Astrocyte of the spinal cord (primary cell): ENCODE results near the gene TMEM165.
A peak's percentile ranks its signal among the peaks of the same experiment; 100 is the strongest.

Experiments
- DNase-seq: peaks from one replicate; pipeline ENCODE4 v3.0.0; 2011; ENCODE audit warnings: low read depth, low spot score
- H3K4me3 ChIP-seq: 2 replicates; pipeline ENCODE4 v1.5.1; 2011; ENCODE audit warnings: low read depth, mild to moderate bottlenecking, low read length, moderate library complexity
- in situ Hi-C: cut with HindIII; loops from 2 replicates; pipeline ENCODE4 v1.10.0; 2017; ENCODE audit warnings: low sequenced_read_pairs
- TF ChIP-seq, protein P1 (sequence below): IDR thresholded peaks from 2 replicates; pipeline ENCODE4 v1.5.1; 2012; ENCODE audit warnings: low read depth, mild to moderate bottlenecking, low read length, inconsistent platforms

Gene TMEM165

DNA sequence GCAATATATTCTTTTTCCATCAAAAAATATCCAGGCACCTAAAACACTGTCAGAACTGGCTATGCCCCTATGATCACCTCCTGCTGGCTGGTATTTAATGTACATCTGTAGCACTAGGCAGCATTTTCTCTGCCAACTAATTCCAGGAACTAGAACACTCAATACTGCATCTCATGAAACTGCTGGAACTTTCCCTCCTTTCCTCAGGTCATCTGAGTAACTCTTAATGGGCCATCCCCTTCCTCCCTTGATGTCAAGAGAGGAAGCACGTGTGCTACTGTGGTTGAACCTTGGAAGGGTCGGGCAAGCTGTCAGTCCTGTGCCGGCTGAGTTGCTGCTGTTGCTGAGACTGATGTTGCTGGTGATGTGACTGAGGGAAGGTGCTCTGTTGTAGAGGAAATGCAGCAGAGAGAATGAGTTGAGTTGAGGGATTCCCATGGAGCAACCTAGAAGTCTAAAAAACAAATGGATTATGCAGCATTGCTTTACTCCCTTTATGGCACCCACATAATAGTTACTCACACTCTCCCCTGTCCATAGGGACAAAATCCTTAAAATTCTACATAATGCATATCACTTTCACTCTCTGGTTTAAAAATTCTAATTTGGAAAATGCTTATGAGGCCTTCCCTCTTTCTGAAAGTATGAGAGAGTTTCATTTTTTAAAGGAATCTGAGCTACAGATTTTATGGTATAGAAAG is 39.5 kb downstream of the TMEM165 start:
- in situ Hi-C loops: no loop called here
- TF ChIP-seq, protein P1, sequence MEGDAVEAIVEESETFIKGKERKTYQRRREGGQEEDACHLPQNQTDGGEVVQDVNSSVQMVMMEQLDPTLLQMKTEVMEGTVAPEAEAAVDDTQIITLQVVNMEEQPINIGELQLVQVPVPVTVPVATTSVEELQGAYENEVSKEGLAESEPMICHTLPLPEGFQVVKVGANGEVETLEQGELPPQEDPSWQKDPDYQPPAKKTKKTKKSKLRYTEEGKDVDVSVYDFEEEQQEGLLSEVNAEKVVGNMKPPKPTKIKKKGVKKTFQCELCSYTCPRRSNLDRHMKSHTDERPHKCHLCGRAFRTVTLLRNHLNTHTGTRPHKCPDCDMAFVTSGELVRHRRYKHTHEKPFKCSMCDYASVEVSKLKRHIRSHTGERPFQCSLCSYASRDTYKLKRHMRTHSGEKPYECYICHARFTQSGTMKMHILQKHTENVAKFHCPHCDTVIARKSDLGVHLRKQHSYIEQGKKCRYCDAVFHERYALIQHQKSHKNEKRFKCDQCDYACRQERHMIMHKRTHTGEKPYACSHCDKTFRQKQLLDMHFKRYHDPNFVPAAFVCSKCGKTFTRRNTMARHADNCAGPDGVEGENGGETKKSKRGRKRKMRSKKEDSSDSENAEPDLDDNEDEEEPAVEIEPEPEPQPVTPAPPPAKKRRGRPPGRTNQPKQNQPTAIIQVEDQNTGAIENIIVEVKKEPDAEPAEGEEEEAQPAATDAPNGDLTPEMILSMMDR: peak; percentile 25
- DNase-seq: peak; percentile 25
- H3K4me3 ChIP-seq: no peak overlapping the region

DNA sequence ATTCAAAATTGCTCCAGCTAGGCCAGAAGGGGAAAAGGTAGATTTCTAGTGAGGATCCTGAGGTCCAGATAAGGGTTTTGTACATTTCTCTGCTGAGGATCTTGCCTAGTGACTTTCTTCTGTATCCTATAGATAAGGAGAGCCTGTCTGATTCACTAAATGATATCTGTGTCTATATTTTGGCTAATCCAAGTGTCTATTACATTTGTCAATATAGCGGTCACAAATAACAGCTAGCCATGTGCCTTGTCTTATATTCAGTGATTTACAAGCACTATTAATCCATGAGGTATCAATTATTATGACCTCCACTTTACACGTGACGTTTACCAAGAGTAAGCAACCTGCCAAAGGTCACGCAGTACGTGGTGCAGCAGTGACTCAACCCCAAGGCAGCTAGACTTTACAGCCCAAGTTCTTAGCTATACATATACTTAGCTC is 41.6 kb downstream of the TMEM165 start:
- in situ Hi-C loops: no loop called here
- peak; percentile 48 for DNase-seq
- H3K4me3 ChIP-seq: no peak overlapping the region
- TF ChIP-seq, protein P1: no peak

DNA sequence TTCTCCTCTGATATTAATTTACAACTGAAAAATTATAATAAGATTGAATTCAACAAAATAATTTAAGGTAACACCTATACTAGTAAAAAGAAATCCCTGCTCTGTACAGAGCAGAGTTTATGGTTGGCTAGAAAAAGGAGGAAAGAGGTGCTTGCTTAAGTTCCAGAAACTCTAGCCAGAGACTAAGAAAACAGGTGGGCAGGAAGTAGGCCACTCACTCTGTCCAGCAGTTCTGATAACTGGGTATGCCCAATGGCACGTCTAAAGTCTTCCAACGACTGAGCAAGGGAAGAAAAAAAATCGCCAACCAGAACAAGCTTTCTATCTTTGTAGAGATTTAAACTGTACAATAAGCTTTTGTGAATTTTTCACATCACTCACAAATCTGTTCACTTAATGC is 42.1 kb downstream of the TMEM165 start:
- no peak overlapping the region for H3K4me3 ChIP-seq
- no peak for DNase-seq
- TF ChIP-seq, protein P1: no peak
- in situ Hi-C loops: no loop called here

DNA sequence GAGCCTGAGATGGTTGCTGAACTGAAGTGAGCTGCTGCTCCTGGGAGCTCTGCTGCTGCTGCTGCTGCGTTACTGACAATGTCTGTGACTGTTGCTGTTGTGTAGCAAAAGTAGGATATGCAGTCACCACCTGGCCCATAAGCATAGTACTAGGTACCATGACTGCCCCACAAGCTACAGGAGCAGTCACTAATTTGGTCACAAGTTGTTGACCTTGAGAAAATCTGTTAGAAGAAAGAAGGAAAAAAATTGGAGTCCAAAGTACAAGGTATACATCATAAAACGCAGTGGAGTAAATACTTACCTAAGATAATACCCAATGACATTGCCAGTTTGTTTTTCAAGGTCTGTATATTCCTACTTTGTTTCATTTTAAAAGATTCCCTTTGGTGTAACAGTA is 42.6 kb downstream of the TMEM165 start:
- TF ChIP-seq, protein P1: no peak
- DNase-seq: no peak
- in situ Hi-C loops: no loop called here
- H3K4me3 ChIP-seq: no peak overlapping the region

DNA sequence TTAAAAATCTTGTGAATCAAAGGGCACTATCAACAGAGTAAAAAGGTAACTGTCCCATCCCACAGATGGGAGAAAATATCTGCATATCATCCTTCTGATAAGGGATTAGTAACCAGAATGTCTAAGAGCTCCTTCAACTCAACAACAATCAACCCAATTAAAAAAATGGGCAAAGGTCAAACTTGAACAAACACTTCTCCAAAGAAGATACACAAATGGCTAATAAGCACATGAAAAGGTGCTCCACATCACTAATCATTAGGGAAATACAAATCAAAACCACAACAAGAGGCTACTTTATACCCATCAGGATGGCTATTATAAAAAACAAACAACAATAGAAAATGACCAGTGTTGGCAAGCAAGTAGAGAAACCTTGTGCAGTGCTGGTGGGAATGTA is 43.3 kb downstream of the TMEM165 start:
- in situ Hi-C loops: no loop called here
- TF ChIP-seq, protein P1: no peak
- DNase-seq: no peak
- no peak overlapping the region for H3K4me3 ChIP-seq

DNA sequence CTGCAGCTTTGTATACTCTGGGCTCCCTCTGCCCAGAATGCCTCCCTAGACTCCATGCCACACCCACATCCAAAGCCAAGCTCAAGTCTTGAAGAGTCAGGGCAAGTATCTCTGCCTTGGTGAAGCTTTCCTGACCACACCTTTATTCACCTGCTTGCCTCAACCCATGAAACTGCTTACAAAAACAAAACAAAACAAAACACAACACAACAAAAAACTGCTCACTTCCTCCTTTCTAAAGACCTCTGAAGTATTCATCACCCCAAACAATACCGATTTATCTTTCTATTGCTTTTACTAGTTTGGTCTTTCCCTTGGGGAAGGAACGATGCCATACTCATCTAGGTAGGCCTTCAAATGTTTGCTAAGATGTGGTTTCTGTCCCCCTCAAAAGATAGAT is 45.0 kb downstream of the TMEM165 start:
- H3K4me3 ChIP-seq: no peak overlapping the region
- TF ChIP-seq, protein P1: no peak
- in situ Hi-C loops: no loop called here
- no peak for DNase-seq
